ENCODE data around the gene FOXN4. TPM values are rescaled to one million over a fixed set of nuclear protein-coding genes. Genes with fewer than 3 reads are reported as not detected.
A peak's percentile ranks its signal among the peaks of the same experiment; 100 is the strongest.

FOXN4 gene
- total RNA-seq, 1 donor from 2014 or later, result 0.61 TPM

- Mint-ChIP-seq H3K4me1 (ENCODE audit: low read depth, unreplicated experiment) (peaks cover 15% of the 10 kb centered on the region), H3K27ac (ENCODE audit: unreplicated experiment) (no peak overlapping the region), H3K4me3 (ENCODE audit: unreplicated experiment) (no peak overlapping the region), H3K27me3 (ENCODE audit: unreplicated experiment) (peaks cover 1% of the 10 kb centered on the region), H3K9me3 (ENCODE audit: unreplicated experiment) (no peaks in the 10 kb centered on the region), H3K36me3 (ENCODE audit: unreplicated experiment) (no peaks in the 10 kb centered on the region)
- TF ChIP-seq CTCF (IDR thresholded peaks at IDR 0.05; ENCODE audit: partially characterized antibody, unreplicated experiment), result no peak
- no peak for DNase-seq
Observed at GRCh38 chr12:109240365-109240764, 68.7 kb downstream of the FOXN4 start.

- Mint-ChIP-seq H3K36me3 (ENCODE audit: unreplicated experiment) (no peaks in the 10 kb centered on the region), H3K4me3 (ENCODE audit: unreplicated experiment) (no peak overlapping the region), H3K27me3 (ENCODE audit: unreplicated experiment) (peaks cover 1% of the 10 kb centered on the region), H3K4me1 (ENCODE audit: low read depth, unreplicated experiment) (peaks cover 15% of the 10 kb centered on the region), H3K9me3 (ENCODE audit: unreplicated experiment) (no peaks in the 10 kb centered on the region), H3K27ac (ENCODE audit: unreplicated experiment) (no peak overlapping the region)
- no peak for DNase-seq
- TF ChIP-seq CTCF (IDR thresholded peaks at IDR 0.05; ENCODE audit: partially characterized antibody, unreplicated experiment), result no peak
Observed at GRCh38 chr12:109239691-109240090, 69.4 kb downstream of the FOXN4 start.

- H3K36me3 Mint-ChIP-seq (ENCODE audit: unreplicated experiment), result no peaks in the 10 kb centered on the region
- DNase-seq, result no peak
Observed at GRCh38 chr12:109239179-109239578, 69.9 kb downstream of the FOXN4 start.

GRCh38 chr12:109236257-109236656 is 72.8 kb downstream of the FOXN4 start:
- no peak for DNase-seq
- Mint-ChIP-seq H3K27ac (ENCODE audit: unreplicated experiment) (peak overlapping the region; percentile 44), H3K36me3 (ENCODE audit: unreplicated experiment) (no peaks in the 10 kb centered on the region), H3K4me3 (ENCODE audit: unreplicated experiment) (no peak overlapping the region), H3K27me3 (ENCODE audit: unreplicated experiment) (peaks cover 3% of the 10 kb centered on the region), H3K4me1 (ENCODE audit: low read depth, unreplicated experiment) (peaks cover 13% of the 10 kb centered on the region), H3K9me3 (ENCODE audit: unreplicated experiment) (no peaks in the 10 kb centered on the region)
- no peak for TF ChIP-seq CTCF (IDR thresholded peaks at IDR 0.05; ENCODE audit: partially characterized antibody, unreplicated experiment)

More at GRCh38 chr12:109239179-109239578, 69.9 kb downstream of the FOXN4 start:
- Mint-ChIP-seq H3K9me3 (ENCODE audit: unreplicated experiment) (no peaks in the 10 kb centered on the region), H3K27ac (ENCODE audit: unreplicated experiment) (no peak overlapping the region), H3K27me3 (ENCODE audit: unreplicated experiment) (peaks cover under 1% of the 10 kb centered on the region), H3K4me1 (ENCODE audit: low read depth, unreplicated experiment) (peaks cover 15% of the 10 kb centered on the region), H3K4me3 (ENCODE audit: unreplicated experiment) (no peak overlapping the region)
- no peak for TF ChIP-seq CTCF (IDR thresholded peaks at IDR 0.05; ENCODE audit: partially characterized antibody, unreplicated experiment)

GRCh38 chr12:109234012-109234411 is 75.1 kb downstream of the FOXN4 start:
- Mint-ChIP-seq H3K9me3 (ENCODE audit: unreplicated experiment) (no peaks in the 10 kb centered on the region), H3K4me3 (ENCODE audit: unreplicated experiment) (no peak overlapping the region), H3K27me3 (ENCODE audit: unreplicated experiment) (peaks cover 3% of the 10 kb centered on the region), H3K36me3 (ENCODE audit: unreplicated experiment) (no peaks in the 10 kb centered on the region), H3K4me1 (ENCODE audit: low read depth, unreplicated experiment) (peaks cover 13% of the 10 kb centered on the region), H3K27ac (ENCODE audit: unreplicated experiment) (no peak overlapping the region)
- no peak for DNase-seq
- TF ChIP-seq CTCF (IDR thresholded peaks at IDR 0.05; ENCODE audit: partially characterized antibody, unreplicated experiment), result no peak

All from glutamatergic neuron (in vitro differentiated cells).